BJ (cell line): ENCODE measurements around the gene CTAGE1. TPM values are rescaled to one million over a fixed set of nuclear protein-coding genes. Genes with fewer than 3 reads are reported as not detected.
"Not testable (repeated sequence)": the region's sequence is repeated elsewhere in the genome, so short reads cannot be mapped to it uniquely, and the experiment has no call there.

Experiments used
- CTCF ChIA-PET: fragments of 350-600 bp; formaldehyde crosslinking; extraction: SDS; loops from one replicate; lab custom pipeline; 2021; ENCODE audit warnings: antibody characterized with exemption, inconsistent platforms; lab: Yijun Ruan, JAX
- POLR2A ChIA-PET: fragments of 300-600 bp; sonication (Branson Sonifier 250); formaldehyde crosslinking; extraction: SDS; loops from one replicate; lab custom pipeline; 2021; ENCODE audit warnings: antibody characterized with exemption; lab: Charles Lee
- DNase-seq: peaks from one replicate; pipeline ENCODE4 v3.0.0-alpha.2; 2011; ENCODE audit warnings: low read depth
- H3K27me3 ChIP-seq: 2 replicates; pipeline ENCODE4 v1.6.0; 2011; ENCODE audit warnings: low read length; ENCODE audit not compliant: control insufficient read depth, insufficient read depth
- H3K36me3 ChIP-seq: 2 replicates; pipeline ENCODE4 v1.5.1; 2011; ENCODE audit warnings: low read length; ENCODE audit not compliant: control insufficient read depth, insufficient read depth
- H3K4me3 ChIP-seq: 2 replicates; pipeline ENCODE4 v1.5.1; 2011; ENCODE audit warnings: low read depth, mild to moderate bottlenecking, control low read depth, low read length
- CTCF ChIP-seq: IDR thresholded peaks from 2 replicates; pipeline ENCODE4 v1.5.1; 2011; ENCODE audit warnings: low read depth, mild to moderate bottlenecking, control low read depth, inconsistent platforms, low read length, moderate library complexity; ENCODE audit not compliant: insufficient read depth
- polyA plus RNA-seq: library from polyadenylated mRNA; depleted of rRNA; stranded (reverse); fragments of >200 nt; gene quantifications from 2 replicates; pipeline ENCODE4 v1.2.3, GENCODE V29; 2011

CTAGE1 gene
- polyA plus RNA-seq, 1 experiment, result not detected

GRCh38 chr18:22453315-22453714 is 35.6 kb upstream of the CTAGE1 start:
- ChIA-PET CTCF (interaction anchor here (0.6 kb wide), 1 partner anchor 346 kb away, joined by 3 read pairs; no protein-coding TSS in a partner anchor), POLR2A (no interaction called here)
- no peak for DNase-seq
- Histone ChIP-seq H3K4me3 (no peak overlapping the region), H3K27me3 (peaks cover 4% of the 10 kb centered on the region), H3K36me3 (no peaks in the 10 kb centered on the region)
- no peak for TF ChIP-seq CTCF

GRCh38 chr18:22452226-22452668 is 34.5 kb upstream of the CTAGE1 start:
- POLR2A ChIA-PET, result no interaction called here
- CTCF ChIA-PET, result interaction anchor here (0.9 to 1.1 kb wide), 2 partner anchors 60 to 111 kb away, joined by 3 to 4 read pairs; no protein-coding TSS in a partner anchor
- no peak for DNase-seq
- Histone ChIP-seq H3K4me3 (no peak overlapping the region), H3K27me3 (peaks cover 4% of the 10 kb centered on the region), H3K36me3 (no peaks in the 10 kb centered on the region)
- no peak for TF ChIP-seq CTCF

- H3K4me3 ChIP-seq, result no peak overlapping the region
- ChIA-PET POLR2A (no interaction called here), CTCF (interaction anchor here (0.9 to 1.1 kb wide), 2 partner anchors 60 to 111 kb away, joined by 3 to 4 read pairs; no protein-coding TSS in a partner anchor)
- H3K36me3 ChIP-seq, result no peaks in the 10 kb centered on the region
- DNase-seq, result no peak
- peaks cover 4% of the 10 kb centered on the region for H3K27me3 ChIP-seq
- no peak for TF ChIP-seq CTCF
Observed at GRCh38 chr18:22451796-22452195, 34.1 kb upstream of the CTAGE1 start.

GRCh38 chr18:22450766-22451165 is 33.1 kb upstream of the CTAGE1 start:
- DNase-seq, CTCF ChIA-PET, H3K4me3 ChIP-seq, POLR2A ChIA-PET, H3K36me3 ChIP-seq, H3K27me3 ChIP-seq: not testable (repeated sequence)

- H3K4me3 ChIP-seq, POLR2A ChIA-PET, CTCF ChIA-PET, DNase-seq, H3K27me3 ChIP-seq, H3K36me3 ChIP-seq: not testable (repeated sequence)
Observed at GRCh38 chr18:22450318-22450717, 32.6 kb upstream of the CTAGE1 start.

DNA sequence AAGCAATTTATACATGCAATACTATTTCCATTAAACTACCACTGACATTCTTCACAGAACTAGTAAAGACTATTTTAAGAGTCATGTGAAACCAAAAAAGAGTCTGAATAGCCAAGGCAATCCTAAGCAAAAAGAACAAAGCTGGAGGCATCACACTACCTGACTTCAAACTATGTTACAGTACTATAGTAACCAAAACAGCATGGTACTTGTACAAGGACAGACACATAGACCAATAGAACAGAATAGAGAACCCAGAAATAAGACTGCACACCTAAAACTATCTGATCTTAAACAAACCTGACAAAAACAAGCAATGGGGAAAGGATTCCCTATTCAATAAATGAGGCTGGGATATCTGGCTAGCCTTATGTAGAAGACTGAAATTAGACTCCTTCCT is 32.0 kb upstream of the CTAGE1 start:
- H3K36me3 ChIP-seq, H3K4me3 ChIP-seq, CTCF ChIA-PET, H3K27me3 ChIP-seq, DNase-seq, POLR2A ChIA-PET: not testable (repeated sequence)

DNA sequence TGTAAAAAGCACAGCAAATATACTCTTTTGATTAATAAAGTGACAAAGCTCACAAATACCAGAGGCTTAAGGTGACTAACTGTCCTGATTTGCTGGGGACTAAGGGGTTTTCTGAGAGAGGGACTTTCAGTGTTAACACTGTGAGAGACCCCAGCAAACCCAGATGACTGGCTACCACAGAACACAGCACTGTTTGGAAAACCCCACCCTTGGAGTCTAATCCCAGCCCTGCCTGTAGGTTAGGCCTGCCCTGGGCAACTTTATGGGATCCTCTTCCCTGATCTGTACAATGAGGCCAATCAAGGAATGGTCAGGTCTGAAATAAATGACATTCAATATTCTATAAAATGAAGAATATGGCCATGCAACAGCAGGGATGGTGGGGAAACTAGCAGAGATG is 30.5 kb upstream of the CTAGE1 start:
- ChIA-PET CTCF (interaction anchor here (0.6 to 0.7 kb wide), 2 partner anchors 15 to 30 kb away, joined by 3 read pairs; no protein-coding TSS in a partner anchor), POLR2A (no interaction called here)
- Histone ChIP-seq H3K27me3 (no peaks in the 10 kb centered on the region), H3K4me3 (no peak overlapping the region), H3K36me3 (no peaks in the 10 kb centered on the region)
- DNase-seq, result no peak
- no peak for TF ChIP-seq CTCF
